GM06990 (cell line): Measurements from ENCODE around the gene GRIK3.

Experiments
- DNase-seq: peaks from one replicate; pipeline ENCODE4 v3.0.0-alpha.2; 2011; ENCODE audit not compliant: insufficient read length; ENCODE audit errors: extremely low read depth
- H3K27me3 ChIP-seq: replicated peaks from 2 replicates; pipeline ENCODE4 v1.6.0; 2011; ENCODE audit warnings: low read length; ENCODE audit not compliant: control insufficient read depth, insufficient read depth
- H3K36me3 ChIP-seq: 2 replicates; pipeline ENCODE4 v1.5.1; 2011; ENCODE audit warnings: low read length; ENCODE audit not compliant: control insufficient read depth, insufficient read depth
- H3K4me3 ChIP-seq: replicated peaks from 2 replicates; pipeline ENCODE4 v1.5.1; 2011; ENCODE audit warnings: low read depth, mild to moderate bottlenecking, control low read depth, low read length
- TF ChIP-seq, protein P1 (sequence below): IDR thresholded peaks from 2 replicates; pipeline ENCODE4 v1.5.1; 2011; ENCODE audit warnings: low read length, control low read depth, mild to moderate bottlenecking, inconsistent platforms; ENCODE audit not compliant: insufficient read depth, poor library complexity, severe bottlenecking

The GRIK3 gene

DNA sequence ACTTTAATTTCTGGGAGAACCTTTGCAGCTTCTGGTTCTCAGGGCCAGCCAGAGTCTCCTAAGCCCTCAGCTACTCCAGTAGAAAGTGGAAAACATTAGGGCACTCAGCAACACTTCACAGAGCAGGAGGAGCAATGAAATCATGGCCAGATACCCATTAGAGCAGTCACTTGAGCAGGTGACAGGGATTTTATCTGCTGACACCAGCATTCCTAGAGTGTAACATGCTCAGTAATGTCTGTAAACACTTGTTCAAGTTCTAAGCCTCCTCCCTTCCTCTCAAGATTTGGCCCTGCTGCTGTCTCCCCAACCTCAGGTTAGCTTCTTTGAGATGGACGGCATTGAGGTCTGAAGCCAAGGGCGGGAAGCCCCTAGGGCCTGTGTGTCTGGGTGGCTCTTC is 218.0 kb downstream of the GRIK3 start:
- Histone ChIP-seq H3K4me3 (no peak overlapping the region), H3K36me3 (no peaks in the 10 kb centered on the region), H3K27me3 (peaks cover 1% of the 10 kb centered on the region; the same call in 1 of the 2 replicates)
- TF ChIP-seq, protein P1, sequence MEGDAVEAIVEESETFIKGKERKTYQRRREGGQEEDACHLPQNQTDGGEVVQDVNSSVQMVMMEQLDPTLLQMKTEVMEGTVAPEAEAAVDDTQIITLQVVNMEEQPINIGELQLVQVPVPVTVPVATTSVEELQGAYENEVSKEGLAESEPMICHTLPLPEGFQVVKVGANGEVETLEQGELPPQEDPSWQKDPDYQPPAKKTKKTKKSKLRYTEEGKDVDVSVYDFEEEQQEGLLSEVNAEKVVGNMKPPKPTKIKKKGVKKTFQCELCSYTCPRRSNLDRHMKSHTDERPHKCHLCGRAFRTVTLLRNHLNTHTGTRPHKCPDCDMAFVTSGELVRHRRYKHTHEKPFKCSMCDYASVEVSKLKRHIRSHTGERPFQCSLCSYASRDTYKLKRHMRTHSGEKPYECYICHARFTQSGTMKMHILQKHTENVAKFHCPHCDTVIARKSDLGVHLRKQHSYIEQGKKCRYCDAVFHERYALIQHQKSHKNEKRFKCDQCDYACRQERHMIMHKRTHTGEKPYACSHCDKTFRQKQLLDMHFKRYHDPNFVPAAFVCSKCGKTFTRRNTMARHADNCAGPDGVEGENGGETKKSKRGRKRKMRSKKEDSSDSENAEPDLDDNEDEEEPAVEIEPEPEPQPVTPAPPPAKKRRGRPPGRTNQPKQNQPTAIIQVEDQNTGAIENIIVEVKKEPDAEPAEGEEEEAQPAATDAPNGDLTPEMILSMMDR = no peak
- no peak for DNase-seq

DNA sequence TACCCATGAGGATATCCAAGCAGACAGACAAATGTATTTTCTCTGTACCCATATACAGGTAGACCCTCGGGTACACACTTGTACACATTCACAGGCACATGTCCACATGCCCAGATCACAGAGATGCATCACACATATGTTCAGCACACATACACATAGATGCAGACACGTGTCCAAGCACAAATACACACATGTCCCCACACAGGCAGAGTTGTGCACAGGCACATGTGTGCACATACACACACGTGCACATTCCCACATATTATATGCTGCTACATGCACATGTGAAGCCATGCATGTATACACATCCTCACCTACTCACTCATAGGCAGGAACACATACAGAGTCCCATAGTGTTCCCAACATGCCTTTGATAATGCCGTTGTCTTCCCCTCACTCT is 219.5 kb downstream of the GRIK3 start:
- peaks cover 1% of the 10 kb centered on the region; the same call in 1 of the 2 replicates for H3K27me3 ChIP-seq
- H3K4me3 ChIP-seq = no peak overlapping the region
- H3K36me3 ChIP-seq = no peaks in the 10 kb centered on the region
- no peak for DNase-seq
- TF ChIP-seq, protein P1 = no peak

DNA sequence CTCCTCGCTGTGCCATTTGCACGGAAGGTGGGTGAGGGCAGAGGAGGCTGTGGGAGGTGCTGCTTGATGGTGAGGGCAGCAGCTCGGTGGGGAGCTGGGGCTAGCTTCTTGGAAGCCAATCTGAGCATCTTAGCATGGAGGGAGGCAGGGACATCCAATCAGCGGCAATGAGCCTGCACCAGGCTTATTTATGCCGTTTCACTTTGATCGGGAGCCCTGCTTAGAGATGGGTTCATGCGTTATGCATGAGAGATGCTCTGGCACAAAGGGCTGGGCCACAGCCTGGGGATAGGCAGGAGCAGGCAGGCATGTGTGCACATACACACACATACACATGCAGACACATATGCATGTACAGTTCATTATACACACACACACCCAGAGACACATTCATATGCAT is 220.2 kb downstream of the GRIK3 start:
- peaks cover 1% of the 10 kb centered on the region; the same call in 1 of the 2 replicates for H3K27me3 ChIP-seq
- no peak for DNase-seq
- H3K36me3 ChIP-seq = no peaks in the 10 kb centered on the region
- no peak overlapping the region for H3K4me3 ChIP-seq
- TF ChIP-seq, protein P1 = no peak

DNA sequence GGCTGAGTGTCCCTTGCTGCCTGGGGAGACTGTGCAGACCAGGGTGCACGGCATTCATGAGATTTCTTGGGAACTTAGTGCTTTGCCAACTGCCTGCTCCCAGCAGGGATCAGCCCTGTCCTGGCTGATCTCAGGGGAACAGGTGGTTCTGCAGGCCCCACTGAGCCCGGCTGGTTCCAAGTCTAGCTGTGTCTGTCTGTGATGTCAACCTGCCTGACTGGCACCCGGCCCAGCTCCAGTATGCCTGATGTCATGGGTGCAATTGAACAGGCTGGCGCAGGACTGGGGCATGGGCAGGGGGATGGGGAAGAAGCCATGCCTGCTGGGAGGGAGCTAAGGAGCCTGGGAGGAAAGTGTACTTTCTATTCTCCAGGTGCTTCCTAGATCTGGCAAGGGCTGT is 227.1 kb downstream of the GRIK3 start:
- Histone ChIP-seq H3K36me3 (no peaks in the 10 kb centered on the region), H3K4me3 (no peak overlapping the region), H3K27me3 (no peaks in the 10 kb centered on the region; the same call in 1 of the 2 replicates)
- TF ChIP-seq, protein P1 = no peak
- no peak for DNase-seq

DNA sequence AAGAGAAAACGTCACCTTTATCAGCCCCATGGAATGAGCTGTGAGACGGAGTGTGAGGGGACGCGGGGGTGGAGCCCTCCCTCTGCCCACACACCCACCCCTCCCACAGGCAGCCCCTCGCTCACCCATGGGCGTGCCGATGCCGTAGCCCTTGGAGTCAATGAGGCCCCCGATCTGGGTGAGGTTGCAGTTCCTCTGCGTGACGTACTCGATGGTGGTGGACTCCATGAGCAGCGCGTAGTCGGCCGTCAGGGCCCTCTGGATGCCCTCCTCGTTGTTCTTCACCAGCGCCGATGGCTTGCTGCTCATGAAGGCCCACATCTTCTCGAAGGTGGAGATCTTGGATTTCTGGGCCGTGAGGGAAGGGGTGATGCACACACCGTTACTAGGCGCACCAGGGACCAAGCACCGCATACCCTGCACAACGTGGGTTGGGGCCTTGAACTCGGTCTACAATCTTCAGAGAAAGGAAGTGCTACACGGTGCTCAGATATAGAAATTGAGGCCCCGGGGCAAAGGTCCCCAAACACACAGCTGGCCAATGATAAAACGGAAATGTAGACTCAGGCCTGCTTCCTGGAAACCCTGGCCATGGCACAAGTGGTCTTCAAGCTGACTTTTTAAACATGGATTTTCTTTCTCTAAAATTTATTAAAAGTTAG is 228.2 kb downstream of the GRIK3 start:
- DNase-seq = no peak
- Histone ChIP-seq H3K27me3 (no peaks in the 10 kb centered on the region), H3K36me3 (no peaks in the 10 kb centered on the region), H3K4me3 (no peak overlapping the region)
- TF ChIP-seq, protein P1 = no peak
